Muscle of leg (tissue), 9 donors: ENCODE results near the gene NLRP5. TPM values are rescaled to one million over a fixed set of nuclear protein-coding genes. Genes with fewer than 3 reads are reported as not detected.

ENCODE experiments used
- polyA plus RNA-seq, 8 donors: library from polyadenylated mRNA; unstranded; fragments of 120-200 nt; gene quantifications; one replicate each; pipeline versions ENCODE4 v1.2.1 to v1.2.3, GENCODE V29; 2013; ENCODE audit warnings: inconsistent platforms in 1 of 8, low replicate concordance in 1 of 8; ENCODE audit not compliant: insufficient read length in 8 of 8, insufficient read depth in 1 of 8
- total RNA-seq: library from RNA; stranded (reverse); fragments of 120-200 nt; gene quantifications from one replicate; pipeline ENCODE4 v1.2.4, GENCODE V29; 2013

NLRP5 gene
- total and polyA plus RNA-seq, 9 donors: not detected

Other genes starting within 250 kb of the NLRP5 start
- gene NLRP9, start 248.4 kb upstream of the NLRP5 start, total RNA-seq: not detected
- gene NLRP9, start 248.4 kb upstream of the NLRP5 start, polyA plus RNA-seq: not detected
- 0.62 TPM for gene RFPL4A, start 227.7 kb upstream of the NLRP5 start, total RNA-seq
- under 1 TPM in 5 of 8 donors, not detected in 3; 0.23 to 0.86 (median 0.51) TPM for gene RFPL4A, start 227.7 kb upstream of the NLRP5 start, polyA plus RNA-seq
- gene RFPL4AL1, start 217.7 kb upstream of the NLRP5 start, total RNA-seq: 0.66 TPM
- 1 to 10 TPM in 1 of 8 donors, under 1 TPM in 5, not detected in 2; 0.22 to 1.2 (median 0.56) TPM for gene RFPL4AL1, start 217.7 kb upstream of the NLRP5 start, polyA plus RNA-seq
- not detected for gene NLRP11, start 154.8 kb upstream of the NLRP5 start, total RNA-seq
- gene NLRP11, start 154.8 kb upstream of the NLRP5 start, polyA plus RNA-seq: under 1 TPM in 1 of 8 donors, not detected in 7; 0.04 TPM
- not detected for gene NLRP4, start 150.2 kb upstream of the NLRP5 start, total RNA-seq
- gene NLRP4, start 150.2 kb upstream of the NLRP5 start, polyA plus RNA-seq: not detected
- gene NLRP13, start 54.4 kb upstream of the NLRP5 start, total RNA-seq: not detected
- gene NLRP13, start 54.4 kb upstream of the NLRP5 start, polyA plus RNA-seq: not detected
- not detected for gene NLRP8, start 38.9 kb upstream of the NLRP5 start, total RNA-seq
- under 1 TPM in 1 of 8 donors, not detected in 7; 0.03 TPM for gene NLRP8, start 38.9 kb upstream of the NLRP5 start, polyA plus RNA-seq
- gene ZNF787, start 134.5 kb downstream of the NLRP5 start, total RNA-seq: 22.9 TPM
- gene ZNF787, start 134.5 kb downstream of the NLRP5 start, polyA plus RNA-seq: 10 to 100 TPM; 22.0 to 34.4 (median 24.9) TPM
- gene ZNF444, start 154.5 kb downstream of the NLRP5 start, total RNA-seq: 10.5 TPM
- 10 to 100 TPM; 17.9 to 26.2 (median 19.9) TPM for gene ZNF444, start 154.5 kb downstream of the NLRP5 start, polyA plus RNA-seq
- gene GALP, start 189.2 kb downstream of the NLRP5 start, total RNA-seq: not detected
- gene GALP, start 189.2 kb downstream of the NLRP5 start, polyA plus RNA-seq: not detected
- 0.09 TPM for gene ZSCAN5B, start 211.0 kb downstream of the NLRP5 start, total RNA-seq
- gene ZSCAN5B, start 211.0 kb downstream of the NLRP5 start, polyA plus RNA-seq: under 1 TPM in 1 of 8 donors, not detected in 7; 0.12 TPM
- not detected for gene ZSCAN5C, start 215.5 kb downstream of the NLRP5 start, total RNA-seq
- gene ZSCAN5C, start 215.5 kb downstream of the NLRP5 start, polyA plus RNA-seq: under 1 TPM in 1 of 8 donors, not detected in 7; 0.12 TPM